ENCODE measurements around the gene CLDN2.
"Not testable (repeated sequence)": the region's sequence is repeated elsewhere in the genome, so short reads cannot be mapped to it uniquely, and the experiment has no call there.

Gene CLDN2

DNA sequence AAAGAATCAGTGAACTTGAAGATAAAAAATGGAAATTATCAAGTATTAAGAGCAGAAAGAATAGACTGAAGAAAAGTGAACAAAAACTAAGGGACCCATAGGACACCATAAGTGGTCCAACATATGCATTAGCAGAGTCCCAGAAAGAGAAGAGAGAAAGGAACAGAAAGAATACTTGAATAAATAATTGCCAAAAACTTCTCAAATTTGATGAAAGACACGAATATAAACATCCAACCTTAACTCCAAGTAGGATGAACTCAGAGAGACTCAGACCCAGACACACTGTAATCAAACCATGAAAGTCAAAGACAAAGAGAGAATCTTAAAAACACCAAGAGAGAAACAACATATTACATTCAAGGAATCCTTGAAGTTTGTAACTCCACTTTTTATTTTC is 44.1 kb downstream of the CLDN2 start:
- no peak overlapping the region for H3K4me3 ChIP-seq (ENCODE audit: low read depth, low read length)
- DNase-seq (ENCODE audit: low read depth) = no peak
- TF ChIP-seq, protein P1, sequence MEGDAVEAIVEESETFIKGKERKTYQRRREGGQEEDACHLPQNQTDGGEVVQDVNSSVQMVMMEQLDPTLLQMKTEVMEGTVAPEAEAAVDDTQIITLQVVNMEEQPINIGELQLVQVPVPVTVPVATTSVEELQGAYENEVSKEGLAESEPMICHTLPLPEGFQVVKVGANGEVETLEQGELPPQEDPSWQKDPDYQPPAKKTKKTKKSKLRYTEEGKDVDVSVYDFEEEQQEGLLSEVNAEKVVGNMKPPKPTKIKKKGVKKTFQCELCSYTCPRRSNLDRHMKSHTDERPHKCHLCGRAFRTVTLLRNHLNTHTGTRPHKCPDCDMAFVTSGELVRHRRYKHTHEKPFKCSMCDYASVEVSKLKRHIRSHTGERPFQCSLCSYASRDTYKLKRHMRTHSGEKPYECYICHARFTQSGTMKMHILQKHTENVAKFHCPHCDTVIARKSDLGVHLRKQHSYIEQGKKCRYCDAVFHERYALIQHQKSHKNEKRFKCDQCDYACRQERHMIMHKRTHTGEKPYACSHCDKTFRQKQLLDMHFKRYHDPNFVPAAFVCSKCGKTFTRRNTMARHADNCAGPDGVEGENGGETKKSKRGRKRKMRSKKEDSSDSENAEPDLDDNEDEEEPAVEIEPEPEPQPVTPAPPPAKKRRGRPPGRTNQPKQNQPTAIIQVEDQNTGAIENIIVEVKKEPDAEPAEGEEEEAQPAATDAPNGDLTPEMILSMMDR (IDR thresholded peaks at IDR 0.05; ENCODE audit: control insufficient read depth, extremely low read depth, insufficient read depth) = no peak

DNA sequence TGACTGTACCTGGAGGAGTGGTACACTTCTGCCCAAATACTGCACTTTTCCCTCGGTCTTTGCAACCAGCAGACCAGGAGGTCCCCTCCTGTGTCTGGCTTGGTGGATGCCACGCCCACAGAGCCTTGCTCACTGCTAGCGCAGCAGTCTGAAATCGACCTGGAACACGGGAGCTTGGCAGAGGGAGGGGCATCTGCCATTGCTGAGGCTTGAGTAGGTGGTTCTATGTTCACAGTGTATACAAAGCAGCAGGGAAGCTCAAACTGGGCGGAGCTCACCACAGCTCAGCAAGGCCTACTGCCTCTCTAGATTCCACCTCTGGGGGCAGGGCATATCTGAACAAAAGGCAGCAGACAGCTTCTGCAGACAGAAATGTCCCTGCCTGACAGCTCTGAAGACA is 46.3 kb downstream of the CLDN2 start:
- H3K4me3 ChIP-seq (ENCODE audit: low read depth, low read length); DNase-seq (ENCODE audit: low read depth): not testable (repeated sequence)

DNA sequence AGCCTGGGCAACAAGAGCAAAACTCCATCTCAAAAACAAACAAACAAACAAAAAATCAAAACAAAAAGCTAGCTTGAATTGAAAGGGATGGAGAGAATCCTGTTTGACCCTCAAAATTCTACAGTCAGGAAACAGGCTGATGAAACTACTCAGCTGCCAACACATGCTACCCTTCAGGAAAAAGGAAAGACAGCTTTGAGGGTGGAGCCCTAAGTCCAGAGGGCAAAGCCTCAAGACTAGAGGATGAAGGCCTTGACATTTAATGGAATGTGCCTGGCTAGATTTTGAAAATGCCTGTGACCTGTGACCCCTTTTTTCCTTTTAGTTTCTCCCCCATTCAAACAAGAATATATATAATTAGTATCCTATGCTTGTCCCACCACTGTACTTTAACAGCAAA is 52.7 kb downstream of the CLDN2 start:
- no peak for DNase-seq (ENCODE audit: low read depth)
- TF ChIP-seq, protein P1 (IDR thresholded peaks at IDR 0.05; ENCODE audit: control insufficient read depth, extremely low read depth, insufficient read depth) = no peak
- H3K4me3 ChIP-seq (ENCODE audit: low read depth, low read length) = no peak overlapping the region

DNA sequence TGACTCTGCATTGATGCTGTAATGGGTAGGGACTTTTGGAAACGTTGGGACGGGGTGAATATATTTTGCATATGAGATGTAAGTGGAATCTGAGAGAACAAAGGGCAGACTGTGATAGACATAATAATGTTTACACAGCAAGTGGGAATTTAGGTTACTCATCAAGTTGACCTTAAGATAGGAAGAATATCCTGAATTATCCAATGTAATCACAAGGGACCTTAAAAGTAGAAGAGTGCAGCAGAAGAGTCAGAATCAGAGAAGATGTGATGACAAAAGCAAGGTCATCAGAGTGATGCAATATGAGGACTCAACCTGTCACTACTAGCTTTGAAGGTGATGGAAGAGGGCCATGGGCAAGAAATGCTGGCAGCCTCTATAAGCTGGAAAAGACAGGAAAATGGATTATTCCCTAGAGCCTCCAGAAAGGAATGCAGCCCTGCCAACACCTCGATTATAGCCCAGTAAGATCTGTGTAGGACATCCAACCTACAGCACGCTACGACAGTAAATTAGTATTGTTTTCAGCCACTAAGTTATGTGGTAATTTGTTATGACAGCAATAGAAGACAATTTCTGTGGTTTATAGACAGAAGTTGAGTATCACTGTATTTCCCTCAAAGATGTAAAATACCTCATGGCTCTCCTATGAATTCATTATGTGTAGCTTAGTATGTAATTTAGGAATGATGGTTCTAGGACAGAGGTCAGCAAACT is 53.4 kb downstream of the CLDN2 start:
- no peak for DNase-seq (ENCODE audit: low read depth)
- TF ChIP-seq, protein P1 (IDR thresholded peaks at IDR 0.05; ENCODE audit: control insufficient read depth, extremely low read depth, insufficient read depth) = no peak
- no peak overlapping the region for H3K4me3 ChIP-seq (ENCODE audit: low read depth, low read length)

DNA sequence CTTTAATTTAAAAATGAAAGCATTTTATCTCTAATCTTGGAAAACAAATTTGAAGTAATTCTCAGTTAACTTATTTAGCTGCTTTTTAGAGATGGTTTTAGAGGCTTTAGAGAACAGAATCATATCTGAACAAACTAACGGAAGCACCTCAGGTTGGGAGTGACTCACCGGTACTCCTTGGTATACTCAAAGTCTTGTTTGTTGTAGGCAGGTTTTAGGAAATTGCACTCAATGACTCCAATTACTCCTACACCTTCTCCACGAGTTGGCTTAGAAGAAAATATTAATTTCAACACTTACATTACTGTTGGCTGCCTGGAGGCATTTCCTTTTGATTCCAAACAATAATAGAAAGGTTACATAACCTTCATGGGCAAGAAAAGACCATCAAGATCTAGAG is 56.2 kb downstream of the CLDN2 start:
- no peak for DNase-seq (ENCODE audit: low read depth)
- TF ChIP-seq, protein P1 (IDR thresholded peaks at IDR 0.05; ENCODE audit: control insufficient read depth, extremely low read depth, insufficient read depth) = no peak
- H3K4me3 ChIP-seq (ENCODE audit: low read depth, low read length) = no peak overlapping the region

All from LNCaP clone FGC (cell line).